A673 (cell line): ENCODE data around the gene TMBIM6.

Experiments used
- EZH2 ChIP-seq: fragments of 200-600 bp; sonication (generic); IDR thresholded peaks from 2 replicates; pipeline ENCODE4 v1.6.1; 2017; ENCODE audit warnings: borderline replicate concordance, low read depth, mild to moderate bottlenecking, mixed read lengths, antibody characterized with exemption, low read length; ENCODE audit not compliant: poor library complexity, severe bottlenecking
- TF ChIP-seq, protein P1 (sequence below): fragments of 300-800, 200-600 bp; sonication (generic); conservative IDR thresholded peaks from 2 replicates; pipeline ENCODE4 v1.5.1; 2017; ENCODE audit warnings: low read depth, mild to moderate bottlenecking, antibody characterized with exemption, low read length, moderate library complexity, mixed read lengths

DNA sequence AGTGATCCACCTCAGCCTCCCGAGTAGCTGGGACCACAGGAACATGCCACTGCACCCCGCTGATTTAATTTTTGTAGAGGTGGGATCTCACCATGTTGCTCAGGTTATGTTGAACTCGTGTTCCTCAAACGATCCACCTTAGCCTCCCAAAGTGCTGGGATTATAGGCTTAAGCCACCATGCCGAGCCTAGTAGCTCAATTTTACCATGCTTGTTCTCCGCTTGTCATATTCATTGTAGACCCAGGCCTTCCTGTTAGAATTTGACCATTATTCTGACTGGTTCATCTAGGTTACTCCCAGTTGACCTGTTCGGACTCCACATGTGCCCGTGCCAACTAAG, 24.7 kb downstream of the TMBIM6 start:
- TF ChIP-seq, protein P1, sequence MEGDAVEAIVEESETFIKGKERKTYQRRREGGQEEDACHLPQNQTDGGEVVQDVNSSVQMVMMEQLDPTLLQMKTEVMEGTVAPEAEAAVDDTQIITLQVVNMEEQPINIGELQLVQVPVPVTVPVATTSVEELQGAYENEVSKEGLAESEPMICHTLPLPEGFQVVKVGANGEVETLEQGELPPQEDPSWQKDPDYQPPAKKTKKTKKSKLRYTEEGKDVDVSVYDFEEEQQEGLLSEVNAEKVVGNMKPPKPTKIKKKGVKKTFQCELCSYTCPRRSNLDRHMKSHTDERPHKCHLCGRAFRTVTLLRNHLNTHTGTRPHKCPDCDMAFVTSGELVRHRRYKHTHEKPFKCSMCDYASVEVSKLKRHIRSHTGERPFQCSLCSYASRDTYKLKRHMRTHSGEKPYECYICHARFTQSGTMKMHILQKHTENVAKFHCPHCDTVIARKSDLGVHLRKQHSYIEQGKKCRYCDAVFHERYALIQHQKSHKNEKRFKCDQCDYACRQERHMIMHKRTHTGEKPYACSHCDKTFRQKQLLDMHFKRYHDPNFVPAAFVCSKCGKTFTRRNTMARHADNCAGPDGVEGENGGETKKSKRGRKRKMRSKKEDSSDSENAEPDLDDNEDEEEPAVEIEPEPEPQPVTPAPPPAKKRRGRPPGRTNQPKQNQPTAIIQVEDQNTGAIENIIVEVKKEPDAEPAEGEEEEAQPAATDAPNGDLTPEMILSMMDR: no peak
- no peak for TF ChIP-seq EZH2
